ENCODE data around the gene PSD4. TPM values are rescaled to one million over a fixed set of nuclear protein-coding genes. Genes with fewer than 3 reads are reported as not detected.

Gene PSD4
- total RNA-seq, 6 donors from 2014 or later = 44.0 to 101 (median 60.4) TPM

GRCh38 chr2:113183703-113184102, 9.9 kb downstream of the PSD4 start:
- DNase-seq (no peak), ATAC-seq (ENCODE audit: low FRiP score in 2 of 2) (no peak)
- TF ChIP-seq POLR2AphosphoS5 (IDR thresholded peaks at IDR 0.05) (no peak), CTCF (IDR thresholded peaks at IDR 0.05) (no peak), POLR2A (IDR thresholded peaks at IDR 0.05) (no peak), EP300 (IDR thresholded peaks at IDR 0.05) (no peak)
- H3K4me1 ChIP-seq = peaks cover 19 to 45% (median 42%) of the 10 kb centered on the region in 4 donors
- 73 to 82% methylated on average over 2 of the region's 2 CpGs for WGBS, 2 donors
- no peak overlapping the region for H3K27ac ChIP-seq
- no peak overlapping the region for H3K4me3 ChIP-seq
- no peaks in the 10 kb centered on the region for H3K27me3 ChIP-seq
- H3K36me3 ChIP-seq = peaks cover 0 to 2% (median 1%) of the 10 kb centered on the region in 4 donors
- H3K9me3 ChIP-seq = no peaks in the 10 kb centered on the region

- no peak for ATAC-seq (ENCODE audit: low FRiP score in 2 of 2)
Observed at GRCh38 chr2:113184531-113185230, 10.9 kb downstream of the PSD4 start.

GRCh38 chr2:113185664-113186432, 12.1 kb downstream of the PSD4 start:
- peaks cover 12 to 32% (median 31%) of the 10 kb centered on the region in 4 donors for H3K4me1 ChIP-seq
- H3K4me3 ChIP-seq = no peak overlapping the region
- H3K36me3 ChIP-seq = peaks cover 0 to 2% (median 1%) of the 10 kb centered on the region in 4 donors
- WGBS, 2 donors = 58 to 67% methylated on average over 8 to 10 of the region's 10 CpGs
- TF ChIP-seq CTCF (IDR thresholded peaks at IDR 0.05) (no peak), POLR2AphosphoS5 (IDR thresholded peaks at IDR 0.05) (no peak), POLR2A (IDR thresholded peaks at IDR 0.05) (no peak), EP300 (IDR thresholded peaks at IDR 0.05) (no peak)
- ATAC-seq (ENCODE audit: low FRiP score in 2 of 2) (peak; percentile 49 to 69), DNase-seq (peak; percentile 65 to 83)
- H3K9me3 ChIP-seq = no peaks in the 10 kb centered on the region
- peak overlapping the region in 2 of 4 donors; percentile 7 to 11 for H3K27ac ChIP-seq
- H3K27me3 ChIP-seq = no peaks in the 10 kb centered on the region

More at GRCh38 chr2:113184531-113185230, 10.9 kb downstream of the PSD4 start:
- Histone ChIP-seq H3K27ac (no peak overlapping the region), H3K36me3 (peaks cover 0 to 2% (median 1%) of the 10 kb centered on the region in 4 donors), H3K27me3 (no peaks in the 10 kb centered on the region), H3K4me1 (peaks cover 16 to 43% (median 41%) of the 10 kb centered on the region in 4 donors), H3K4me3 (no peak overlapping the region), H3K9me3 (no peaks in the 10 kb centered on the region)
- DNase-seq = no peak
- TF ChIP-seq POLR2AphosphoS5 (IDR thresholded peaks at IDR 0.05) (no peak), CTCF (IDR thresholded peaks at IDR 0.05) (no peak), POLR2A (IDR thresholded peaks at IDR 0.05) (no peak), EP300 (IDR thresholded peaks at IDR 0.05) (no peak)
- 75 to 94% methylated on average over 7 to 8 of the region's 8 CpGs for WGBS, 2 donors

GRCh38 chr2:113186433-113186796, 12.6 kb downstream of the PSD4 start:
- peaks cover 8 to 26% (median 25%) of the 10 kb centered on the region in 4 donors for H3K4me1 ChIP-seq
- no peaks in the 10 kb centered on the region for H3K9me3 ChIP-seq
- H3K27me3 ChIP-seq = no peaks in the 10 kb centered on the region
- no peak for TF ChIP-seq POLR2AphosphoS5 (IDR thresholded peaks at IDR 0.05)
- TF ChIP-seq CTCF (IDR thresholded peaks at IDR 0.05) = no peak
- TF ChIP-seq POLR2A (IDR thresholded peaks at IDR 0.05) = no peak
- no peak for TF ChIP-seq EP300 (IDR thresholded peaks at IDR 0.05)
- H3K4me3 ChIP-seq = no peak overlapping the region
- H3K27ac ChIP-seq = no peak overlapping the region
- peaks cover 0 to 2% (median 1%) of the 10 kb centered on the region in 4 donors for H3K36me3 ChIP-seq
- DNase-seq (no peak), ATAC-seq (ENCODE audit: low FRiP score in 2 of 2) (no peak)
- 82 to 86% methylated on average over 5 of the region's 5 CpGs for WGBS, 2 donors
